ENCODE results near the gene FAM228B.

GRCh38 chr2:24206242-24206641 lies 83.0 kb downstream of the FAM228B start:
- TF ChIP-seq EZH2 (IDR thresholded peaks at IDR 0.05; ENCODE audit: borderline replicate concordance) (no peak), CTCF (IDR thresholded peaks at IDR 0.05; ENCODE audit: poor library complexity) (no peak), EZH2phosphoT487 (IDR thresholded peaks at IDR 0.05; ENCODE audit: low read depth, severe bottlenecking, unreplicated experiment) (no peak)
